Heart left ventricle (tissue), 16 donors: ENCODE results near the gene CCDC192. TPM values are rescaled to one million over a fixed set of nuclear protein-coding genes. Genes with fewer than 3 reads are reported as not detected.
"Not testable (repeated sequence)": the region's sequence is repeated elsewhere in the genome, so short reads cannot be mapped to it uniquely, and the experiment has no call there.

Experiments used
- ATAC-seq, 4 donors: fragments of 200-7000 bp; cut with Tn5 transposase; one replicate each; pipeline ENCODE4 v1.9.1; 2020 to 2022; ENCODE audit warnings: moderate library complexity in 4 of 4, mild to moderate bottlenecking in 3 of 4, moderate number of reproducible peaks in 1 of 4
- DNase-seq, 5 donors: peaks; one replicate each; pipeline ENCODE4 v3.0.0-alpha.2; 2020
- H3K27ac ChIP-seq, 12 donors: fragments of 200-600 bp; sonication (generic) in 4 of 12; one replicate each; pipeline versions ENCODE4 v1.5.0 to v1.8.0; 2016 to 2022; ENCODE audit warnings: mild to moderate bottlenecking in 2 of 12
- H3K27me3 ChIP-seq, 9 donors: fragments of 200-600 bp; sonication (generic) in 2 of 9; one replicate each; pipeline versions ENCODE4 v1.5.1 to v1.8.0; 2016 to 2022; ENCODE audit warnings: mild to moderate bottlenecking in 3 of 9
- H3K36me3 ChIP-seq, 9 donors: fragments of 200-600 bp; sonication (generic) in 2 of 9; one replicate each; pipeline versions ENCODE4 v1.5.0 to v1.8.0; 2018 to 2022; ENCODE audit warnings: mild to moderate bottlenecking in 2 of 9
- H3K4me1 ChIP-seq, 12 donors: fragments of 200-600 bp; sonication (generic) in 4 of 12; one replicate each; pipeline versions ENCODE4 v1.5.0 to v1.8.0; 2016 to 2022; ENCODE audit warnings: mild to moderate bottlenecking in 3 of 12
- H3K4me3 ChIP-seq, 12 donors: fragments of 200-600 bp; sonication (generic) in 4 of 12; one replicate each; pipeline versions ENCODE4 v1.5.0 to v1.8.0; 2017 to 2022; ENCODE audit warnings: mild to moderate bottlenecking in 9 of 12, moderate library complexity in 4 of 12
- H3K9me3 ChIP-seq, 12 donors: fragments of 200-600 bp; sonication (generic) in 4 of 12; one replicate each; pipeline versions ENCODE4 v1.5.0 to v1.8.0; 2016 to 2022; ENCODE audit warnings: mild to moderate bottlenecking in 1 of 12
- CTCF ChIP-seq, 12 donors: fragments of 200-600 bp; sonication (generic) in 4 of 12; IDR thresholded peaks; one replicate each; pipeline versions ENCODE4 v1.5.0 to v1.8.0; 2018 to 2022; ENCODE audit warnings: antibody characterized with exemption in 12 of 12, mild to moderate bottlenecking in 5 of 12
- POLR2A ChIP-seq, 2 donors: fragments of 450-650 bp; IDR thresholded peaks; one replicate each; pipeline ENCODE4 v1.6.1; 2017; ENCODE audit warnings: antibody characterized with exemption in 2 of 2, mild to moderate bottlenecking in 2 of 2, moderate library complexity in 2 of 2
- WGBS, 4 donors: extraction: QIAGEN DNeasy Blood & Tissue Kit in 2 of 4; methylation state at CpG; one replicate each; pipeline versions ENCODE4 v1.1.5 to v1.1.7; 2013 to 2018; 5-methylcytosine and 5-hydroxymethylcytosine counted together
- intact Hi-C, 10 donors: fragments of 100-400 bp; cut with DNase I; formaldehyde crosslinking; loops; one replicate each; pipeline versions ENCODE4 v1.11.1 to v1.14.2; 2022
- polyA plus RNA-seq, 2 donors: library from polyadenylated mRNA; stranded (reverse); fragments of 200-250 nt; gene quantifications; one replicate each; pipeline ENCODE4 v1.2.3, GENCODE V29; 2013
- total RNA-seq, 9 donors: library from RNA; depleted of rRNA in 2 of 9; stranded (reverse); fragments of >200 nt in 2 of 9; fragmentation: NEBNext Ultra II Directional in 3 of 9; extraction: Animal tissue kit (Norgen Biotek cat#: 25700) in 3 of 9; gene quantifications; one replicate each; pipeline versions ENCODE4 v1.1.0 to v1.2.4, GENCODE V29; 2016 to 2023
- donor health status: ischemic (EF 13 %, LVEDD 7.1; RV severe dilation, severe dysfunction).
- donor health status: healthy with polysubstance abuse.
- donor health status: DM: no; HTN: yes; CAD: no.
- donor health status: DM: no; HTN: no; CAD: no.
- donor health status: ischemic (EF 25% LVEDD 6.9; RV normal size, moderate dysfunction).
- donor health status: ischemic (EF 25% LVEDD 5.7; RV mildly dilated, moderate dysfunction).
- donor health status: healthy.
- donor health status: DM: yes; HTN: yes; CAD: no.
- donor health status: ischemic (EF 35%, LVEDD 5.7; RV mildly dilated, moderate dysfunction).
- donor health status: nonischemic (EF 11% LVEDD 7.7; RV severe dilation, severe dysfunction).
- donor health status: DM: yes; HTN: yes; CAD: no.
- donor health status: PGD.
- donor health status: ischemic (EF 29% LVEDD 5.4; RV normal size, mild dysfunction).
- donor health status: nonischemic (EF 23%, LVEDD 6.1; RV moderate dilation, normal function).

CCDC192 gene
- total and polyA plus RNA-seq, 11 donors: 0.07 to 1.3 (median 0.42) TPM; not detected in 8

- Histone ChIP-seq H3K36me3 (no peaks in the 10 kb centered on the region), H3K9me3 (no peaks in the 10 kb centered on the region), H3K4me3 (no peak overlapping the region), H3K4me1 (peaks cover 0 to 47% (median 13%) of the 10 kb centered on the region in 12 donors), H3K27ac (peak overlapping the region in 7 of 12 donors; percentile 0 to 53 (median 24)), H3K27me3 (no peaks in the 10 kb centered on the region)
- DNase-seq (no peak), ATAC-seq (peak in 1 of 4 donors; percentile 38)
- intact Hi-C loops: loop anchor here in 1 of 10 donors (10.0 kb wide), 1 partner anchor 142 kb away; no protein-coding TSS in a partner anchor
- 46 to 50% (median 47%) methylated on average over 1 of the region's 1 CpG for WGBS, 4 donors
- TF ChIP-seq CTCF (IDR thresholded peaks at IDR 0.05): no peak
- no peak for TF ChIP-seq POLR2A (IDR thresholded peaks at IDR 0.05)
These were observed 3.5 kb downstream of the CCDC192 start for GRCh38 chr5:127706691-127707090.

GRCh38 chr5:127707209-127707608 lies 4.0 kb downstream of the CCDC192 start:
- TF ChIP-seq CTCF (IDR thresholded peaks at IDR 0.05) (no peak), POLR2A (IDR thresholded peaks at IDR 0.05) (no peak)
- H3K36me3 ChIP-seq: no peaks in the 10 kb centered on the region
- H3K27ac ChIP-seq: peak overlapping the region in 8 of 12 donors; percentile 0 to 53 (median 19)
- 30 to 50% (median 43%) methylated on average over 3 of the region's 3 CpGs for WGBS, 4 donors
- H3K9me3 ChIP-seq: no peaks in the 10 kb centered on the region
- intact Hi-C loops: loop anchor here in 1 of 10 donors (10.0 kb wide), 1 partner anchor 142 kb away; no protein-coding TSS in a partner anchor
- H3K27me3 ChIP-seq: no peaks in the 10 kb centered on the region
- peaks cover 0 to 43% (median 13%) of the 10 kb centered on the region in 12 donors for H3K4me1 ChIP-seq
- peak in 3 of 4 donors; percentile 18 to 53 (median 18) for ATAC-seq
- H3K4me3 ChIP-seq: no peak overlapping the region
- DNase-seq: no peak

GRCh38 chr5:127713083-127713482 lies 9.9 kb downstream of the CCDC192 start:
- H3K4me1 ChIP-seq: not testable (repeated sequence)
- intact Hi-C loops: loop anchor here in 1 of 10 donors (10.0 kb wide), 1 partner anchor 138 kb away; no protein-coding TSS in a partner anchor
- 69 to 72% (median 70%) methylated on average over 4 of the region's 4 CpGs for WGBS, 4 donors

GRCh38 chr5:127718181-127718580 lies 15.0 kb downstream of the CCDC192 start:
- intact Hi-C loops: loop anchor here in 1 of 10 donors (10.0 kb wide), 1 partner anchor 143 kb away; no protein-coding TSS in a partner anchor
- ATAC-seq (no peak), DNase-seq (no peak)
- no peak overlapping the region for H3K27ac ChIP-seq
- H3K27me3 ChIP-seq: no peaks in the 10 kb centered on the region
- no peak overlapping the region for H3K4me3 ChIP-seq
- H3K4me1 ChIP-seq: peaks cover 0 to 3% (median 0%) of the 10 kb centered on the region in 12 donors
- no peaks in the 10 kb centered on the region for H3K36me3 ChIP-seq
- WGBS, 4 donors: 60 to 69% (median 67%) methylated on average over 1 of the region's 1 CpG
- TF ChIP-seq CTCF (IDR thresholded peaks at IDR 0.05) (no peak), POLR2A (IDR thresholded peaks at IDR 0.05) (no peak)
- peaks cover 0 to 19% (median 6%) of the 10 kb centered on the region in 12 donors for H3K9me3 ChIP-seq

More at GRCh38 chr5:127713083-127713482, 9.9 kb downstream of the CCDC192 start:
- not testable (repeated sequence) for ATAC-seq, H3K4me3 ChIP-seq, H3K27ac ChIP-seq, DNase-seq, H3K9me3 ChIP-seq, H3K27me3 ChIP-seq, H3K36me3 ChIP-seq
